ENCODE data around the gene TRAF4. TPM values are rescaled to one million over a fixed set of nuclear protein-coding genes. Genes with fewer than 3 reads are reported as not detected.

The TRAF4 gene
- total RNA-seq, 2 experiments from 2014 or later, result 411 to 416 TPM

GRCh38 chr17:28724500-28725165 is 19.2 kb upstream of the TRAF4 start:
- Mint-ChIP-seq H3K27me3 (no peaks in the 10 kb centered on the region), H3K27ac (peak overlapping the region; percentile 67), H3K9me3 (no peaks in the 10 kb centered on the region), H3K4me1 (ENCODE audit: low read depth) (peaks cover 78% of the 10 kb centered on the region), H3K4me3 (peak overlapping the region; percentile 86), H3K36me3 (ENCODE audit: low read depth) (peaks cover 70% of the 10 kb centered on the region)
- H3K27me3 ChIP-seq (ENCODE audit: control insufficient read depth in 1 of 2, insufficient read depth in 2 of 2, low read length in 2 of 2), result no peaks in the 10 kb centered on the region
- ChIA-PET POLR2A (interaction anchor here (0.8 to 6.5 kb wide), 3 partner anchors 13 to 227 kb away, joined by 3 to 149 read pairs (median 58); partner anchors contain the start of genes PHF12 and PROCA1), CTCF (interaction anchor here (4.4 to 10.8 kb wide), 3 partner anchors 14 to 38 kb away, joined by 24 to 373 read pairs (median 70); partner anchors contain the start of genes PROCA1 and TRAF4)
- peaks cover 47% of the 10 kb centered on the region for H3K36me3 ChIP-seq (ENCODE audit: insufficient read depth, low read length)
- ATAC-seq (ENCODE audit: poor library complexity) (no peak), DNase-seq (no peak)
- peak overlapping the region in 1 of 2 donors; percentile 35 for H3K27ac ChIP-seq (ENCODE audit: low read depth in 1 of 2, low read length in 2 of 2)
- TF ChIP-seq CTCF (IDR thresholded peaks at IDR 0.05), result no peak
- intact Hi-C loops (cut with DNase I, micrococcal nuclease), result loop anchor here (2.0 to 5.0 kb wide), 6 partner anchors 38 to 393 kb away; partner anchors contain the start of gene BLTP2 (in 1 of the 2)
- peaks cover 82% of the 10 kb centered on the region for H3K4me1 ChIP-seq (ENCODE audit: insufficient read depth, low read length)
- no peaks in the 10 kb centered on the region for H3K9me3 ChIP-seq (ENCODE audit: control insufficient read depth in 1 of 2, insufficient read depth in 1 of 2, low read length in 2 of 2)
- H3K4me3 ChIP-seq (ENCODE audit: low read length), result no peak overlapping the region

- Histone ChIP-seq H3K4me3 (ENCODE audit: low read length) (peak overlapping the region; percentile 75), H3K27ac (ENCODE audit: low read depth in 1 of 2, low read length in 2 of 2) (no peak overlapping the region), H3K36me3 (ENCODE audit: insufficient read depth, low read length) (peaks cover 47% of the 10 kb centered on the region), H3K9me3 (ENCODE audit: control insufficient read depth in 1 of 2, insufficient read depth in 1 of 2, low read length in 2 of 2) (no peaks in the 10 kb centered on the region), H3K27me3 (ENCODE audit: control insufficient read depth in 1 of 2, insufficient read depth in 2 of 2, low read length in 2 of 2) (no peaks in the 10 kb centered on the region), H3K4me1 (ENCODE audit: insufficient read depth, low read length) (peaks cover 79% of the 10 kb centered on the region)
- Mint-ChIP-seq H3K4me3 (peak overlapping the region; percentile 86), H3K4me1 (ENCODE audit: low read depth) (peaks cover 76% of the 10 kb centered on the region), H3K36me3 (ENCODE audit: low read depth) (peaks cover 64% of the 10 kb centered on the region), H3K9me3 (no peaks in the 10 kb centered on the region), H3K27ac (peak overlapping the region; percentile 67), H3K27me3 (no peaks in the 10 kb centered on the region)
- POLR2A ChIA-PET, result interaction anchor here (0.8 to 6.5 kb wide), 5 partner anchors 14 to 226 kb away, joined by 3 to 149 read pairs (median 19); partner anchors contain the start of genes BLTP2, PHF12 and PROCA1
- no peak for TF ChIP-seq CTCF (IDR thresholded peaks at IDR 0.05)
- intact Hi-C loops (cut with DNase I, micrococcal nuclease), result loop anchor here (2.0 to 5.0 kb wide), 6 partner anchors 37 to 392 kb away; partner anchors contain the start of gene BLTP2 (in 1 of the 2)
- CTCF ChIA-PET, result interaction anchor here (4.4 to 10.8 kb wide), 3 partner anchors 15 to 38 kb away, joined by 24 to 373 read pairs (median 70); partner anchors contain the start of genes PROCA1 and TRAF4
- peak in 1 of 14 experiments; percentile 43 for DNase-seq
- ATAC-seq (ENCODE audit: poor library complexity), result no peak
These were observed 18.6 kb upstream of the TRAF4 start for GRCh38 chr17:28725166-28725659.

- CTCF ChIA-PET, result interaction anchor here (1.5 to 10.8 kb wide), 15 partner anchors 15 to 226 kb away, joined by 3 to 373 read pairs (median 12); partner anchors contain the start of genes DHRS13, FAM222B, PHF12 and PROCA1
- Mint-ChIP-seq H3K27me3 (no peaks in the 10 kb centered on the region), H3K4me1 (ENCODE audit: low read depth) (peaks cover 71% of the 10 kb centered on the region), H3K9me3 (no peaks in the 10 kb centered on the region), H3K27ac (peak overlapping the region; percentile 67), H3K4me3 (peak overlapping the region; percentile 86), H3K36me3 (ENCODE audit: low read depth) (peaks cover 59% of the 10 kb centered on the region)
- TF ChIP-seq CTCF (IDR thresholded peaks at IDR 0.05), result no peak
- peak overlapping the region; percentile 75 for H3K4me3 ChIP-seq (ENCODE audit: low read length)
- DNase-seq (peak in 1 of 14 experiments; percentile 78), ATAC-seq (ENCODE audit: poor library complexity) (no peak)
- H3K27ac ChIP-seq (ENCODE audit: low read depth in 1 of 2, low read length in 2 of 2), result no peak overlapping the region
- H3K36me3 ChIP-seq (ENCODE audit: insufficient read depth, low read length), result peaks cover 45% of the 10 kb centered on the region
- peaks cover 73% of the 10 kb centered on the region for H3K4me1 ChIP-seq (ENCODE audit: insufficient read depth, low read length)
- no peaks in the 10 kb centered on the region for H3K27me3 ChIP-seq (ENCODE audit: control insufficient read depth in 1 of 2, insufficient read depth in 2 of 2, low read length in 2 of 2)
- POLR2A ChIA-PET, result interaction anchor here (0.8 to 6.5 kb wide), 14 partner anchors 14 to 226 kb away, joined by 3 to 268 read pairs (median 10); partner anchors contain the start of genes BLTP2, DHRS13, FAM222B and PHF12
- intact Hi-C loops (cut with DNase I, micrococcal nuclease), result loop anchor here (2.0 to 5.0 kb wide), 8 partner anchors 37 to 392 kb away; partner anchors contain the start of gene BLTP2 (in 1 of the 2)
- no peaks in the 10 kb centered on the region for H3K9me3 ChIP-seq (ENCODE audit: control insufficient read depth in 1 of 2, insufficient read depth in 1 of 2, low read length in 2 of 2)
These were observed 18.1 kb upstream of the TRAF4 start for GRCh38 chr17:28725660-28726225.

All from CD4-positive, alpha-beta T cell (primary cell).